Superior temporal gyrus (tissue), 1 donor: ENCODE data around the gene GRIK5.
"Not testable (repeated sequence)": the region's sequence is repeated elsewhere in the genome, so short reads cannot be mapped to it uniquely, and the experiment has no call there.

ENCODE experiments used
- DNase-seq: peaks from one replicate; pipeline ENCODE4 v3.0.0-alpha.2; 2016; ENCODE audit errors: extremely low spot score

The GRIK5 gene

GRCh38 chr19:42017040-42017439, 53.0 kb downstream of the GRIK5 start:
- DNase-seq, result no peak

- DNase-seq, result not testable (repeated sequence)
These were observed 57.3 kb downstream of the GRIK5 start for GRCh38 chr19:42012747-42013146.

- DNase-seq, result no peak
These were observed 59.5 kb downstream of the GRIK5 start for GRCh38 chr19:42010245-42011126.

- DNase-seq, result no peak
These were observed 63.4 kb downstream of the GRIK5 start for GRCh38 chr19:42006569-42006968.

GRCh38 chr19:42005504-42005903, 64.5 kb downstream of the GRIK5 start:
- no peak for DNase-seq

- DNase-seq, result no peak
These were observed 66.3 kb downstream of the GRIK5 start for GRCh38 chr19:42003506-42004294.

- DNase-seq, result no peak
These were observed 70.2 kb downstream of the GRIK5 start for GRCh38 chr19:41999878-42000208.

- DNase-seq, result no peak
These were observed 70.7 kb downstream of the GRIK5 start for GRCh38 chr19:41999071-41999877.

GRCh38 chr19:41998246-41999020, 71.6 kb downstream of the GRIK5 start:
- no peak for DNase-seq

- DNase-seq, result no peak
These were observed 72.2 kb downstream of the GRIK5 start for GRCh38 chr19:41997851-41998229.

- DNase-seq, result peak; percentile 19
These were observed 72.7 kb downstream of the GRIK5 start for GRCh38 chr19:41997121-41997850.

- peak; percentile 65 for DNase-seq
These were observed 73.8 kb downstream of the GRIK5 start for GRCh38 chr19:41995959-41996797.

- DNase-seq, result no peak
These were observed 74.7 kb downstream of the GRIK5 start for GRCh38 chr19:41994994-41995958.

- peak; percentile 20 for DNase-seq
These were observed 75.5 kb downstream of the GRIK5 start for GRCh38 chr19:41994521-41994971.

GRCh38 chr19:41993612-41994483, 76.2 kb downstream of the GRIK5 start, which contains the start of gene ATP1A3:
Gene ATP1A3 (minus strand): TSS chr19:41994230. CDS start chr19:41994076, 154 bp downstream.
- peak; percentile 53 for DNase-seq

- not testable (repeated sequence) for DNase-seq
These were observed 78.0 kb downstream of the GRIK5 start for GRCh38 chr19:41991925-41992569.

GRCh38 chr19:41991025-41991424, 79.0 kb downstream of the GRIK5 start:
- DNase-seq, result no peak
